A549 treated with CpdA at 1 μM for 4 hours (cell line): ENCODE measurements around the gene RBFOX1. TPM values are rescaled to one million over a fixed set of nuclear protein-coding genes. Genes with fewer than 3 reads are reported as not detected.

Source experiments
- total RNA-seq: library from RNA; stranded (reverse); fragments of 200-300 nt; extraction: Qiagen RNA extraction; gene quantifications from 5 replicates; pipeline ENCODE4 v1.2.3, GENCODE V29; 2022; ENCODE audit warnings: low read depth

The RBFOX1 gene
- not detected in 5 replicates for total RNA-seq

GRCh38 chr16:7332611-7333010 lies at the start of gene RBFOX1:
TSS of gene RBFOX1 (plus strand) at chr16:7332845.

